ENCODE data around the gene ZDHHC14. TPM values are rescaled to one million over a fixed set of nuclear protein-coding genes. Genes with fewer than 3 reads are reported as not detected.

The ZDHHC14 gene
- total RNA-seq, 1 experiment from 2014 or later, result 17.3 TPM

DNA sequence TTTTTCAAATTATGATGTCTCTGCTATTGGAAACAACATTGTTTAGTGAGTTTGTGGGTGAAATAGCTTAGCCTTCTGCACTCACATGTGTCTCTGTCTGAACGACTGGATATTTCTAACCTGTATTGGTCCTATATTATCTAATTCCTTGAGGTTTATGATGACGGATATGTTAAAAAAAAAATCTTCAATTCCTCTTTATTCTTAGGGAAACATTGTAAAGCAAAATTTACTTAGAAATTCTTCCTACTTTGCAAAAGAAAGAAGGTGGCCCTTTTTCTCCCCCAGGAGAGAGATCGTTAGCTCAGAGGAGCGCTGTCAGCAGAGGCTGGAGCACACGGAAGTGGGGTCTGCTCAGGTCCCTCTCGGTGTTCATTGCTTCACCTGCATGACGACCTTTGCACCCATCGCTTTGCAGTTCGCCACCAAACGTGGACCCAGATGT is 149.8 kb downstream of the ZDHHC14 start:
- Mint-ChIP-seq H3K36me3 (ENCODE audit: insufficient read depth, unreplicated experiment) (peaks cover 14% of the 10 kb centered on the region), H3K4me1 (ENCODE audit: low read depth, unreplicated experiment) (peaks cover 61% of the 10 kb centered on the region), H3K27me3 (ENCODE audit: unreplicated experiment) (no peaks in the 10 kb centered on the region), H3K27ac (ENCODE audit: unreplicated experiment) (peak overlapping the region; percentile 95), H3K4me3 (ENCODE audit: low read depth, unreplicated experiment) (peak overlapping the region; percentile 61), H3K9me3 (ENCODE audit: low read depth, unreplicated experiment) (no peaks in the 10 kb centered on the region)
- intact Hi-C loops (cut with micrococcal nuclease; ENCODE audit: unreplicated experiment), result loop anchor here (10.0 kb wide), 1 partner anchor 134 kb away; no protein-coding TSS in a partner anchor
- CTCF ChIA-PET, result interaction anchor here (1.4 kb wide), 1 partner anchor 151 kb away, joined by 3 read pairs; no protein-coding TSS in a partner anchor
- DNase-seq, result no peak
- TF ChIP-seq, protein P1, sequence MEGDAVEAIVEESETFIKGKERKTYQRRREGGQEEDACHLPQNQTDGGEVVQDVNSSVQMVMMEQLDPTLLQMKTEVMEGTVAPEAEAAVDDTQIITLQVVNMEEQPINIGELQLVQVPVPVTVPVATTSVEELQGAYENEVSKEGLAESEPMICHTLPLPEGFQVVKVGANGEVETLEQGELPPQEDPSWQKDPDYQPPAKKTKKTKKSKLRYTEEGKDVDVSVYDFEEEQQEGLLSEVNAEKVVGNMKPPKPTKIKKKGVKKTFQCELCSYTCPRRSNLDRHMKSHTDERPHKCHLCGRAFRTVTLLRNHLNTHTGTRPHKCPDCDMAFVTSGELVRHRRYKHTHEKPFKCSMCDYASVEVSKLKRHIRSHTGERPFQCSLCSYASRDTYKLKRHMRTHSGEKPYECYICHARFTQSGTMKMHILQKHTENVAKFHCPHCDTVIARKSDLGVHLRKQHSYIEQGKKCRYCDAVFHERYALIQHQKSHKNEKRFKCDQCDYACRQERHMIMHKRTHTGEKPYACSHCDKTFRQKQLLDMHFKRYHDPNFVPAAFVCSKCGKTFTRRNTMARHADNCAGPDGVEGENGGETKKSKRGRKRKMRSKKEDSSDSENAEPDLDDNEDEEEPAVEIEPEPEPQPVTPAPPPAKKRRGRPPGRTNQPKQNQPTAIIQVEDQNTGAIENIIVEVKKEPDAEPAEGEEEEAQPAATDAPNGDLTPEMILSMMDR (IDR thresholded peaks at IDR 0.05; ENCODE audit: unreplicated experiment), result no peak
- BruUV-seq (replicated peaks), result no TSS peak

DNA sequence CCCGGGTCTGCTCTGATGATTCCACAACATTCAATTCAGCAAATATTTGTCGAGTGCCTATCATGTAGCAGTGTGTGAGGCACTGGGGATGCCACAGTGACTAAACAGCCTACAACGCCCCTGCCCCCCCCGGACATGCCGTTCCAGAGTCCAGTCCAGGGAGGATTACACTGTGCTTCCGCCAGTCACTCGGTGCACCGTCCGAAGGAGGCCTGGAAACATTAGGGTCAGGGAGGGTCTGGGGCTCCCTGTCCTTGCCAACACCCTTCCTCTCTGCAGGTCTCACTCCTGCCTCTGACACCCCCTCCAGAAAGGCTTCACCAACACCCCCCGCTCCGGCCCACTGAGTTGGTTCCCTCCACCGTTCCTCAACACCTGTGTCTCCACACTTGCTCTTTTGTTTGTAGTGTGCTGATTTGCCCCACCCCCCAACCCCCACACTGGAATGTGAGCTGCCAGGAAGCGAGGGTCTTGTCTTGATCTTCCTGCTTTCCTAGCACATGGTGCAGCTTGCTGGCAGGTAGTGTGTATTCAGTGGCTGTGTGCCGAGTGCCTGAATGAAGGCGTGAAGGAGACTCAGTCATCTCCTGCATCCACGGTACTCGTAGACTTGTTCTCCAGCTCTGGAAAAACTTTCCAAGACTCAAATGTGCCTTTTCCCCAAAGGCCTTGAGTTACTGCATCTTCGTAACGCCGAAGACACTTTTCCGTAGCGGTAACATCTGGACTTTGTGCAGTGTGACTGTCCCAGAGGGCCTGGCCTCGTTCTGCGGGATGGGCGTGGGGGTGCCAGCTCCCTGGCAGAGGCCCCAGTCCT is 150.4 kb downstream of the ZDHHC14 start:
- H3K4me1 Mint-ChIP-seq (ENCODE audit: low read depth, unreplicated experiment), result peaks cover 59% of the 10 kb centered on the region
- peak; percentile 73 for DNase-seq
- intact Hi-C loops (cut with micrococcal nuclease; ENCODE audit: unreplicated experiment), result loop anchor here (10.0 kb wide), 1 partner anchor 133 kb away; no protein-coding TSS in a partner anchor

DNA sequence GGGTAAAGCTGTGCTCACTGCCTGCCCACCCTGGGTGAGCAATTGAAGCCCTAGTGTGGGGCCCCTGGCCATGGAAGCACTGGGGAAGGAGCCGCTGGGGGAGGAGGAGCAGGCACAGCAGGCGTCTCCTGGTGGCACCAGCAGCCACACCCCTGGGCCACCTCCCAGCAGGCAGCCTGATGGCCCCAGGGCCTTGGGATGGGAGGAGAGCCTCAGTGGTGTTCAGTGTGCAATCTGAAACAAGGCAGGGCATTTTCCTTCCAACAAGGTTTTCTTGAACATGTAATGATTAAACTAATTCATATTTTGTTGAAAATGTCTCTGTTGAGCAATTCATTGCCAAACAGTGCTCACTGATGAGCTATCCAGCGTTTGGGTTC is 151.0 kb downstream of the ZDHHC14 start:
- peak; percentile 29 for DNase-seq
- H3K4me3 Mint-ChIP-seq (ENCODE audit: low read depth, unreplicated experiment), result peak overlapping the region; percentile 61
- TF ChIP-seq, protein P1 (IDR thresholded peaks at IDR 0.05; ENCODE audit: unreplicated experiment), result no peak
- peaks cover 56% of the 10 kb centered on the region for H3K4me1 Mint-ChIP-seq (ENCODE audit: low read depth, unreplicated experiment)
- H3K27me3 Mint-ChIP-seq (ENCODE audit: unreplicated experiment), result no peaks in the 10 kb centered on the region
- intact Hi-C loops (cut with micrococcal nuclease; ENCODE audit: unreplicated experiment), result loop anchor here (10.0 kb wide), 1 partner anchor 133 kb away; no protein-coding TSS in a partner anchor
- H3K27ac Mint-ChIP-seq (ENCODE audit: unreplicated experiment), result peak overlapping the region; percentile 95
- H3K9me3 Mint-ChIP-seq (ENCODE audit: low read depth, unreplicated experiment), result no peaks in the 10 kb centered on the region
- H3K36me3 Mint-ChIP-seq (ENCODE audit: insufficient read depth, unreplicated experiment), result peaks cover 16% of the 10 kb centered on the region
- CTCF ChIA-PET, result interaction anchor here (0.6 to 0.7 kb wide), 4 partner anchors 19 to 161 kb away, joined by 3 to 7 read pairs (median 6); no protein-coding TSS in a partner anchor
- no TSS peak for BruUV-seq (replicated peaks)

More for the DNA sequence above, 150.4 kb downstream of the ZDHHC14 start:
- no TSS peak for BruUV-seq (replicated peaks)
- TF ChIP-seq, protein P1 (IDR thresholded peaks at IDR 0.05; ENCODE audit: unreplicated experiment), result no peak
- CTCF ChIA-PET, result interaction anchor here (0.6 to 1.4 kb wide), 5 partner anchors 18 to 160 kb away, joined by 3 to 7 read pairs (median 5); no protein-coding TSS in a partner anchor
- H3K27ac Mint-ChIP-seq (ENCODE audit: unreplicated experiment), result peak overlapping the region; percentile 95
- H3K9me3 Mint-ChIP-seq (ENCODE audit: low read depth, unreplicated experiment), result no peaks in the 10 kb centered on the region
- H3K4me3 Mint-ChIP-seq (ENCODE audit: low read depth, unreplicated experiment), result peak overlapping the region; percentile 61
- H3K27me3 Mint-ChIP-seq (ENCODE audit: unreplicated experiment), result no peaks in the 10 kb centered on the region
- peaks cover 16% of the 10 kb centered on the region for H3K36me3 Mint-ChIP-seq (ENCODE audit: insufficient read depth, unreplicated experiment)

DNA sequence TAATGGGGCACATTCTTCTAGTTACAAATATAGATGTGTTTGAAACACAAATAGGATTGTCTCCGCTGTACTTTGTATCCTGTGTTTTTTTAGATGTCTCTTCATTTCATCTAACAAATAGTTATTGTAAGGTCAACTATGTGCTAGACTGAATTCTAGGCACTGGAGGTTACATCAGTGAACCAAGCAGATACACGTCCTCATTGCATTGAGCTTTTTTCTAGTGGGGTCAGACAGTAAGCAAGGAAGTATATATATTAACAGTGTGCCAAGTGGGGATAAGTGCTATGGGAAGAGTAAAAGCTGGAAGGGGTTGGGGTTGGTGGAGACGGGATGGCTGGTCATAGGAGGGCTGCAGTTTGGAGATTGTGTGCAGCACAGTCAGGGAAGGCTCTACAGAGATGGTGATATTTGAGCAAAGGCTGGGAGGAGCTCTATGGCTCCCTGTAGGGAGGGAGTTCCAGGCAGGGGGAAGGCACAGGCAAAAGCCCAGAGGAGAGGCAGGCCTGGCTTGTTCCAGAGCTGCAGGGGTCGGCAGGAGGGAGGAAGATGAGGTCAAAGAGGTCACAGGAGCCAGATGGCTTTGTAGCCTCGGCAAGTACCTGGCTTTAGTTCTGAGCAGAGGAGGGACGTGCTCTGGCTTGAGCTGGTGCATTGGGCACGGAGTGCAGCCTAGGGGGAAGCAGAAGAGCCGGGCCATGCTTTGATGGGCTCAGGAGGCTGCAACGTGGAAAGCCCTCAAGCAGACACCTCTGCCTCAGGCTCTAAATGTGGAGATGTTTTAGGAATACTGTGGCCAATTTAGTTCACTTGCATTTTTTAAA is 152.3 kb downstream of the ZDHHC14 start:
- Mint-ChIP-seq H3K4me3 (ENCODE audit: low read depth, unreplicated experiment) (no peak overlapping the region), H3K4me1 (ENCODE audit: low read depth, unreplicated experiment) (peaks cover 51% of the 10 kb centered on the region), H3K27me3 (ENCODE audit: unreplicated experiment) (no peaks in the 10 kb centered on the region), H3K27ac (ENCODE audit: unreplicated experiment) (peak overlapping the region; percentile 80), H3K36me3 (ENCODE audit: insufficient read depth, unreplicated experiment) (peaks cover 16% of the 10 kb centered on the region), H3K9me3 (ENCODE audit: low read depth, unreplicated experiment) (no peaks in the 10 kb centered on the region)
- BruUV-seq (replicated peaks), result no TSS peak
- no peak for DNase-seq
- TF ChIP-seq, protein P1 (IDR thresholded peaks at IDR 0.05; ENCODE audit: unreplicated experiment), result no peak
- intact Hi-C loops (cut with micrococcal nuclease; ENCODE audit: unreplicated experiment), result loop anchor here (10.0 kb wide), 1 partner anchor 132 kb away; no protein-coding TSS in a partner anchor
- CTCF ChIA-PET, result interaction anchor here (0.5 to 1.7 kb wide), 2 partner anchors 80 to 109 kb away, joined by 3 read pairs; no protein-coding TSS in a partner anchor

Measured in Calu3 (cell line).